Stimulated activated CD4-positive, alpha-beta T cell treated with anti-CD3 and anti-CD28 coated beads, Interleukin-12 subunit alpha, Interleukin-12 subunit beta, amount 100 ng/mL, for 24 hours (primary cell): ENCODE data around the gene LPCAT1.
"Not testable (repeated sequence)": the region's sequence is repeated elsewhere in the genome, so short reads cannot be mapped to it uniquely, and the experiment has no call there.

ENCODE experiments used
- DNase-seq, 2 experiments: peaks; one replicate each; pipeline ENCODE4 v3.0.0-alpha.2; 2020; ENCODE audit warnings: low read depth in 2 of 2

LPCAT1 gene

DNA sequence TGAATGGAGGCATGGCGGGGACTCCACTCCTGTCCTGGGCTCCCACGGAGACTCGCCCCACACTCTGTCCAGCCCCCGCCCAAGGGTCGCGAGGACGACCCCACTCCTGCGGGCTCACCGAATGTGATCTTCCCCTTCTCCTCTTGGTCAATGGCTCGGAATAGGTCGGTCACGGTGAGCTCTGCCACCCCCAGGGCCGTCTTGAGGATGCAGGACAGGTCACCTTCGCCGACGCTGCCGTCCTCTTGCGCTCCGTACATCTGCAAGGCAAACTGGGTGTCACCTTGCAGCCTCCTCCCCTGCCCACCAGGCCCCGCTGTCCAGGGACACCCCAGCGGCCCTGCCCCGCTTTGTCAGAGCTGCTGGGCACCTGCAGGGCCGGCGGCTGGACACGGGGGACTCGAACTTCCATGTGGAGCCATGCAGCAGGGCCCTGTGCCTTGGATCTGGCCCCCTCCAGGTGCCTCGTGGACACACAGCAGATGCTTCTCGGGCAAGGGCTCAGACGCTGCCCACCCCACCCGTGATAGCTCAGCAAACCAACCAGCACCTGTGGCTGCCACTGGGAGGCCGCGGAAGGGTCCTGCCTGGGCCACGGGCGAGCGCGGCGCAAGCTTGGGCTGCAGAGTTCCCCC lies 57.0 kb downstream of the LPCAT1 start:
- DNase-seq = no peak

DNA sequence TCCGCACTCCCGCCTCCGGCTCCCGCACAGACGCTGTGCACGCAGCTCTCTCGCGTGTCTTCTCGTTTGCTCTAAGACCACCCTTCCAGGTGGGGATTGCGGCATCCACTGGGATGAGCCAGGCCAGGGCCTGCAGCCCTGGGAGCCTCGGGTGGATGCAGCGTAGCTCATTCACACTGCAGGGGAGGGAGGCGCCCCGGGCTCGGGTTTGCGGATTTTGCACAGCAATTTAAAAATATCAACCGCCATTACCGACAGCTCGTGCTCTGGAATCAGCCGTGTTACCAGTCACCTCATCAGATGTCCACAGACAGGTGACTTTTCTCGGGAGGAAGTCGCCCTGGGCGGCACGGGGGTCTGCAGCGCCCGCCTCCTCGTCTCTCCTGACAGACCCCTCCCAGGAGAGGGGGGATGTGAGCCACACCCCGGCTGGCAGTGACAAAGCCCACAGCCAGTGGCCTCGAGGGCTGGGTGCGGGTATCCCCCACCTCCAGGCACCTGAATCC lies 57.7 kb downstream of the LPCAT1 start:
- DNase-seq = no peak

DNA sequence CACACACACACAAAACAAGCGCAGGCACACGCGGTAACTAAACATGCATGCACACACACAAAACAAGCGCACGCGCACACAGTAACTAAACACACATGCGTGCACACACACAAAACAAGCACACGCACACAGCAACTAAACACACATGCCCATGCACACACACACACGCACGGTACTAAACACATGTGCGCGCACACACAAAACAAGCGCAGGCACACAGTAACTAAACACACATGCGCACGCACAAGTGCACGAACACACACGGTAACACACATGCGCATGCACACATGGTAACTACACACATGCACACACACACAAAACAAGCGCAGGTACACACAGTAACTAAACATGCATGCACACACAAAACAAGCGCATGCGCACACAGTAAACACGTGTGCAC lies 58.6 kb downstream of the LPCAT1 start:
- DNase-seq = no peak

DNA sequence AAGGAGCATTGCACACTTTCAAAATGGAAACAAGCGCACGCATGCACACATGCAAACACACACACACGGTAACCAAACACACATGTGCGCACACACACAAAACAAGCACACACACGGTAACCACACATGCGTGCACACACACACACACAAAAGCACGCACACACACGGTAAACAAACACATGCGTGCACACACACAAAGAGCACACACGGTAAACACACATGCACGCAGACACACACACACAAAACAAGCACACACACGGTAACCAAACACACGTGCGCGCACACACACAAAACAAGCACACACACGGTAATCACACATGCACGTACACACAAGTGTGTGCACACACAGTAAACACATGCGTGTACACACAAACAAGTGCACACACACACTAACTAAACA lies 59.2 kb downstream of the LPCAT1 start:
- DNase-seq = no peak

DNA sequence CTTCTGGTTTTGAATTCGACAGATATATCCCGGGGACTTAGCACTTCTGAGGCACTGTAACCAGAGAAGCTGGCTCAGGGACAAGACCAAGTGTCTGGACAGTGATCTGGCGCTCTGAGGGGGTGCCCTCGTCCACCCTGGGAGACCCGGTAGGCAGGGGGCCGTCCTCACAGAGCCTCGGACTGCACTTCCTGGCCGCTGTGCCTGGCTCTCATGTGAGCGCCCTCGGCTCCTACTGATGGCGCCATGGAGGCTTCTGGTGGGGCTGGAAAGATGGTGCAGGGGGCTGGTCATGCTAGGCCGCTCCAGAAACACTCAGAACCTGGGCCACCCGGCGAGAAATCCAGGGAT lies 59.7 kb downstream of the LPCAT1 start:
- DNase-seq = no peak

DNA sequence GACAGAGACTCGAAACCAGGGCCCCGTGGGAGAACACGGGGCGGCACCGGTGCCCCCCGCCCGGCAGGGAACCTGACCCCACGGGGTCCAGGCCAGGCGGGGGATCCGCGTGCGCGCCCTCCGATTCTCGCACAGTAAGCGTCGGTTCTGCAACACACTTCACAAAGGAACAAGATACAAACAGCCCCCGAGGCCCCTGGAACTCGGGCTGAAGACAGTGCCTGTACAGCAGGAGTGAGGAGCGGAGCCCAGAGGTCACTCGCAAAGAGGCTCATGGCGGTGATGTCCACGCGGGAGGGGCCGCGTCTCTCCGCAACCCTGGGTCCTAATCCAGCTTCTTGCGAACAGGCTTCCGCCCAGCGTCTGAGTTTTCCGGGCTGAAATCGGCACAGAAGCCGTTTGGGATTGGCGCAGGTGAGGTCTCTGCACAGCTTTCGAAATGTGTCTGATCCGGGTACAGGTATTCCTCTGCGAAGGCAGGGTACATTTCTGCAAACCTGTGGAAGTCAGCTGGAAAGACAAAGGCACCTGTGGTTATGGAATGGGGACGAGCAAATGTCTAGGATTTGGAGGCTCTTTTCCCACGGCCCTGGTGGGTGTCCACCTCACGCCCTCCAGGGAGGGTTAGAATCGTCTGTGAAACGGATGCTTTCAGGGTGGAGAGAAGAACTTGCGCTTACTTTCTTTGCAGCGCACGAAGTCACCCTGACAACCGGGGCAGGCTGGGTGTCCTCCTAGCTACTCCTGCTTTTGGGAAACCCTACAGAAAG lies 60.2 kb downstream of the LPCAT1 start:
- DNase-seq = no peak

DNA sequence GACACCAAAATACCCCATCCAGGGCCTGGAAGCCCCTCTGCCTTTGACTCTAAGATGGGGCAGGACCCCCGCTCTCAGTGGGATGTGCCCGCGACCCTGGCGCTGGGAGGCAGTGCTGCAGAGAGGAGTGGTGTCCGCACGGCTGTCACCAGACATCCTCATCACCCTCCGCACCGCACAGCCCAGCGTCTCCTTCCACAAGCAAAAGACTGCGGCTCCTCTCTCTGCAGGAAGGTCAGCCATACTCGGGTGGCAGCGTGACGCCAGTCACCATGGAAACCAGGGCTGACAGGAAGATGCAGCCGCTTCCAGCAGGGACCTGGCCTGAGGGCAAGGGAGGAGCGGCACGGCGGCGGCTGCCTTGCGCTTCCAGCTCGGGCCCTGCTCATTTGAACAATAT lies 61.4 kb downstream of the LPCAT1 start:
- DNase-seq = no peak

DNA sequence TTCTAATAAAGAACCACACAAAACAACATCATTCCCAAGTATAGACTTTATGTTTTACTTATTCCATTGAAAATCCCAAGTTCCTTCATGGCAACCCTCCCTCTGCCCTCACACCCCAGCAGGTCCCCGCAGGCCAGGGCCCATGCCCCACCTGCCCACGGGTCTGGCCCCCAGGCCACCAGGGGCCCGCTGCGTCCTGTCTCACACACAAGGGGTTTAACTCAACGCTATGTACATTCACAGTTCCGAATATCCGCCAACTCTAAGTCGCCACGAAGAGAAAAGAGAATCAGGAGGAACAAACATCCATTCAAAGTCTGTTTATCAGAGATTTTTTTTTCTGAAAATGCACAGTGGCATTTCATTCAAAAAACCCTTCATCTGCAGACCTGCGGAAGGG lies 62.4 kb downstream of the LPCAT1 start:
- no peak for DNase-seq

DNA sequence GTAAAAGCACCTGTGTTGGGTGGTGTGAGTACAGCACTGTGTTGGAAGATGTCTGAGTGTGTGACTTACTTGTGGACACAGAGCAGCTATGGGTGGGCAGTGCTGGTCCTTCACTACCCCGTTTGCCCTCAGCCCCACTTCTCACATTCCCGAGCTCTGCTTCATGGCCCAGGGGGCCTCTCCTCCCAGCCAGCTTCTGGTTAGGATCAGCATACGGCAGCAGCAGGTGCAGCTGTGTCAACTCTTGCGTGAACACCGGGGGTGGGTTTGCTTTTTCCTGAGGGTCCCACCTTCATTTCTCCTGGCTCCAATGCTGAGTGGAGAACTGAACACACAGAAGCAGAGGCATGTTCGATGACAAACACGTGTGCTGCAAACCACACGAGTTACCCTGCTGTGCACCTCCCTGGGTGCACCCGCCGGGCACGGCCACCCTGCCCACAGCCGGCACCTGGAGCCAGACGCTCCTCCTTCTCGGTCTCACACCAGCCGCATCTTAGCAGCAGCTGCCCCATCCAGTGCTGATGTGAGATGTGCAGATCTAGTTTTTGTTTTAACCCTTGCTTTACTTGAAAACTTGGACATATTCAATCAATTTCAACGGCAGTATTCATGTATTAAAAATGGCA lies 63.6 kb downstream of the LPCAT1 start:
- no peak for DNase-seq

DNA sequence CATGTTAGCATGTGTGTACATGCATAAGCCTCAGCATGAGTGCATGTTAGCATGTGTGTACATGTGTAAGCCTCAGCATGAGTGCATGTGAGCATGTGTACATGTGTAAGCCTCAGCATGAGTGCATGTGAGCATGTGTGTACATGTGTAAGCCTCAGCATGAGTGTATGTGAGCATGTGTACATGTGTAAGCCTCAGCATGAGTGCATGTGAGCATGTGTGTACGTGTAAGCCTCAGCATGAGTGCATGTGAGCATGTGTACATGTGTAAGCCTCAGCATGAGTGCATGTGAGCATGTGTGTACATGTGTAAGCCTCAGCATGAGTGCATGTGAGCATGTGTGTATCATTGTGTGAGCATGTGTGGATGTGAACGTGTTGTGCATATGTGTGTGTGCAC lies 64.3 kb downstream of the LPCAT1 start:
- DNase-seq = not testable (repeated sequence)

DNA sequence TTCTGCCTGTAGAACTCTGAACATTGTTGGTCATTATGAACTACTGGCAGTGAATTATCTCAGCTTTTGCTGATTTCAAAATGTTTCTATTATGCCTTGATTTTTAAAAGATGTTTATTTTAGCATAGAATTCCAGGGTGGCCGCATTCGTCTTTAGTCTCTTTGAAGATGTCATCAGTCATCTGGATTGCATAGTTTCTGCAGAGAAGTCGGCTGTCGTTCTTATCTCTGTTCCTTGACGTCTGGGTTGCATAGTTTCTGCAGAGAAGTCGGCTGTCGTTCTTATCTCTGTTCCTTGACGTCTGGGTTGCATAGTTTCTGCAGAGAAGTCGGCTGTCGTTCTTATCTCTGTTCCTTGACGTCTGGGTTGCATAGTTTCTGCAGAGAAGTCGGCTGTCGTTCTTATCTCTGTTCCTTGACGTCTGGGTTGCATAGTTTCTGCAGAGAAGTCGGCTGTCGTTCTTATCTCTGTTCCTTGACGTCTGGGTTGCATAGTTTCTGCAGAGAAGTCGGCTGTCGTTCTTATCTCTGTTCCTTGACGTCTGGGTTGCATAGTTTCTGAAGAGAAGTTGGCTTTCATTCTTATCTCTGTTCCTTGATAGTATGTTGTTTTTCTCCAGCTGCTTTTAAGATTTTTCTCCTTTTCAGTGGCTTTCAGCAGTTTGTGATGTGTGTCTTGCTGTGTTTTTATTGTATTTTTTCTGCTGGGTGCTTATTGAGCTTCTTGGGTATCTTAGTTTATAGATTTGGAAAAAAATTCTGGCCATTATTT lies 67.5 kb downstream of the LPCAT1 start:
- DNase-seq = not testable (repeated sequence)

DNA sequence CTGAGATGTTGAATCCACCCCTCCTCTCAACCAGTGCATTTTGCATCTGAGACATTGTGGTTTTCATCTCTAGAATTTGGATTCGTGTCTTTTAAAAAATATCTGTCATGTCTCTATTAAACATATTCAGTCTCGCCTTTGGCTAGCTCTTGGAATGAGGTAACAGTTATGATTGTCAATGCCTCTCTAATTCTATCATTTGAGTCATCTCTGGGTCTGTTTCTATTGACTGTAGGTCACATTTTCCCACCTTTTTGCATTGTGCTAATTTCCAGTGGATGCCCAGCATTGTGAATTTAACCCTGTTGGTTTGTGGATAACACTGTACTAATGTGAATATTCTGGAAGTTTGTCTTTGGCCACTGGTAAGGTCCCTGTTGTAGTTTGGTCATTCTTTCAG lies 70.1 kb downstream of the LPCAT1 start:
- no peak for DNase-seq

DNA sequence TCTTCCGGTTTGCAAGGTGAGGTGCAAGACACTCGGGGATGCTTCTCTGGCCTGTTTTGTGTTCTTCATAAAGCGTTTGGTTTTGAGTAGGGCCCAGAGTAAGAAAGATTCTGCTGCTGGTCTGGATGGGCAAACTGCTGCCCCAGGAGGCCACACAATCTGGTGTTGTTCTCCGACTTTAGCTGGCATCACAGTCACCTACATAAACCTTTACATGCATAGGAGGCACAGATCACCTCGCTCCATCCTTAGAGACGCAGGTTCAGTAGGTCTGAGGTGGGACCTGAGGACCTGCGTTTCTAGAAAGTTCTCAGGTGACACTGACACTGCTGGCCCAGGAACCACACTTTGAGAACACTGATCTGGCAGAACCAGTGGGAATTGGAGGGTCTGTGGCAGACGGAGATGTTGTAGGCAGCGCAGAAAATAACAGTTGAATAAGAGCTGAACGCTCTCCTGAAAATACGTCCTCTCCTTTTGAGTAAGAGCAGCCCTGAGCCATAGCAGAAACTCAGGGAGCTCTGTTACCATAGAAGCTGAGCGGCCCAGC lies 74.6 kb downstream of the LPCAT1 start:
- DNase-seq = no peak

DNA sequence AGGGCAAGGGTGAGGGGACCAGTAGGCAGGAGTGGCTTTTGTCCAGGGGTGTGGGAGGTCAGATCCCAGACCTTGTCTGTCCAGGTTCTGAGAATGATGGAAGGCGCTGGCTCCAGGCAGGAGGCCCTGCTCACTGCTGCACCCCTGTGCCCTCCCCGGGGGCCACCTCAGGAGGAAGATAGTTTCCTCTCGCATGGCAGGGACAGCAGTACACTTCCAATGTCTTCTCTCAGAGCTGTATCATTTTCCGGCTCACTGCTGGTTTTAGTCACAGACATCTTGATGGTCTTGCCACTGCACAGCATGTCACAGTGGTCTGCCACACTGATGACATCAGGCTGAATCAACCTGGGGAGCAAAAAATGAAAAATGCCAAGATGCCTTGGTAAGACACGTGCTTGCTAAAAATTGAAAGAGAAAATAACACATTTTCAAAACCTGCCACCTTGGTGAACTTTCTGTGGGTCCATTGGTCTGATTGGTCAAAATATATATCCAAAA lies 75.2 kb downstream of the LPCAT1 start:
- DNase-seq = no peak

DNA sequence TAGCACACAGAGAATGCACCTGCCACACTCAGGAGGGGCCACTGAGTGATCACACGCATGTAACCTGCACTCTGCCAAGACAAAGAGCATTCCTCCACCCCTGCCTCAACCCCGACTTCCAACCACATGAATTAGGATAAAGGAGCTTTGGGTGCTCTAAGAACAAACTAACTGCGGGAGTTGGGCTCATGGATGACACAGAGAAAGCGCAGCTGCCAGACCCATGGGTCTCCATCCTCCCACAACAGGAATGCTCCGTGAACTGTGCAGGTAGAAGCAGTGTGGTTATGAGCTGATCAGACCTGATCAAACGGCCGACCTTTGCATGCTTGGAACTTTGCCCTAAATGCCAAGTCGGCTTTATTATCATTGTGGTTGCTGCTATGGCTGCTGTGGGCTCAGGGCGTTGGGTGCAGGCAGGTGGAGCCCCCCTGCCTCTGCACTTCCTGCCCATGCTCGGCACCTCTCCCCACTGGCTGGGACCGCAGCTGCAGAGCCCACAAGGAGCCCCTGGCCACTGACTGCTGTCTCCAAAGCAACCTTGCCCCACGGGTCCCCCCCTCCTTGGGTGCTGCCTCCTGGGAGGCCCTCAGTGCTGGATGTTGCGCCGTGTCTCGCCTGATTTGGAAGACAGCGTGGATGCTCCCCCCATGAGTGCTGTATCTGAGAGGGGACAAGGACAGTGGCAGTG lies 75.9 kb downstream of the LPCAT1 start:
- no peak for DNase-seq

DNA sequence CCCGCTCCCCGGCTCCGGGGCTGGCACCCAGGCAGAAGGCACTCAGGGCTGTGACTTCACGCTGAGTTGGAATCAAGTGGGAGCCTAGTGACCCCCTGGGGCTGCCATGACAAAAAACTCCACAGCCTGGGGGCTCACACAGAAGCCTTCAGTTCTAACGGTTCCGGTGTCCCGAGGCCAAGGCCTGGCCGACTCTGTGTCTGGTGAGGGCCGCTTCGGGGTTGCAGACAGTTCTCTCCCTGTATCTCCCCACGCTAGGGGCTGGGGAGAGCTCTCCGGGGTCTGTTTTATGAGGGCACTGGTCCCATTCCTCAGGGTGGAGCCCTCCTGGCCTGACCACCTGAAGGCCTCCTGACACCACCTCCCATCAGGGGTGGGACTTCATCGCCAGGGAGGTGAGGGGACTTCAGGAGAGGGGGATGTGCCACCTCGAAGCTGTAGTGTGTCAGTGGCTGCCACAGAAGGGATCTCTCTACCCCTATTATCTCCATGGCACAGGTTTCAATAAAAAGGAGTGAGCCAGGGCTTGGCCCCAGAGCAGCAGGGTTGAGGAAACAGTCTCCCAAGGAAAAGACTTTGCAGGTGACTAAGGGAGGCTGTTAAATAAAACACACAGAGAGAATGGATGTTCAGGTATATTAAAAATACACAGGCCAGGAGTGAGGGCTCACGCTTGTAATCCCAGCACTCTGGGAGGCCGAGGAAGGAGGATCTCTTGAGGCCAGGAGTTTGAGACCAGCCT lies 77.0 kb downstream of the LPCAT1 start:
- no peak for DNase-seq

DNA sequence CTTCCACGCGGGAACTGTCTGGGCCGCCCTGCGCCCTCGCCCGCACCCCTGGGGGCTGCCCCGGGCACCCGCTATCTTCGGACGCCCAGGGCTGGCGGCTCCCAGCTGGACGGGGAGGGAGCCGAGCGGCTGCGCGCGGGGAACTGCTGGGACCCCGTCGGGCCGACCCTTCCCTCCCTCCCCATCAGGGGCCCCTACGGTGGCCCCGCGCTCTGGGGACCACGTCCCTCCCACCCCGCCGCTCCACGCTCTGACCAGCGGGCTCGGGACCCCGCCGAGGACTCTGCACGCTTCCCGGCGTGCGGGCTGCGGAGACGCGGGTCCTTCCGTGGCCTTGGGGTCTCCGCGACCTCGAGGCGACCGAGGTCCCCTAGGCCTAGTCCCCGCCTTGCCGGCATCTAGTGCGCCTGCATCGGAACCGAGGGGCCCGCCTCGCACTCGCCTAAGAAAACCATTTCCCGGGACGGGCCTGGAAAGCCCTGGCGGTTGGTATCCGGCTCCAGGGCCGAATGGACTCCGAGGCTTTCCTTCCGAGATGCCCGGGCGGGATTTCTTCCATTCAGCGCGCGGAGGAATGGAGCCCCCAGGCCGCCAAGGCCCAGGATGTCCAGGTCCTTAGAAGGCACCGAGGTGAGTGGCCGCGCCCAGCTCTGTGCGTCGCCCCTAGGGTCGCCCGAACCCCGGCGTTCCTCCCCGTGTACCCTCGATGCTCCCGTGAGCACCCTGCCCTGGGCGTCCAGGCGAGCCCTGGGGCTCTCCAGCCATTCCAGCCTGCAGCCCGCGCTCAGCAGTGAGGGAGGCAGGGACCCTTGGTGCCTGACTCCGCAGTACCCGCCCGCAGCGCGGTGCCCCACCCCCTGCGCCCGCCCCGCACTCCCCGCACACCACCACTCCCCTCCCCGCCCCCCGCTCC lies 77.8 kb downstream of the LPCAT1 start:
- DNase-seq = no peak

DNA sequence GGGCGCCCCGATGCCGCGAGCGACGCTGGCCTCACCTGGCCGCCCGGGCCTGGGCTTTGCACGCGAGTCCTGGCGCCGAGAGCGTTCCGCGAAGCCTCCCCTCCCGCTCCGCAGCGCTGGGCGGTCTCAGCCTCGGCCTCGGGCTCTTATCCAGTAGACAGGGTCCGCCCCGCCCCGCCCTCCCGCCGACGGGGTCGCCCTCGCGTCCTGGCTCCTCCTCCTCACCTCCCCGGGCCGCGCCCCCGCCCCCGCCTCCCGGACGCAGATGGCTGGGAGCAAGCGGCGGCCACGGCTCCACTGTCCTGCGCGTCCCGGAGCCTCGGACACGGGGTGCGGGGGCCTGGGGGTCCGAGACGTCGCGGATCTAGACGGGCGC lies 78.5 kb downstream of the LPCAT1 start, which contains the start of gene SLC6A3:
SLC6A3 (minus strand) TSS at position 128 of the 376 bp plus-strand sequence. CDS start 2,243 bp downstream, outside the sequence.
- peak in 1 of 2 experiments; percentile 40 for DNase-seq
